Stimulated activated CD8-positive, alpha-beta memory T cell treated with anti-CD3 and anti-CD28 coated beads, Interleukin-7, amount 100 ng/mL, for 48 hours (primary cell): Measurements from ENCODE around the gene MYL5.
"Not testable (repeated sequence)": the region's sequence is repeated elsewhere in the genome, so short reads cannot be mapped to it uniquely, and the experiment has no call there.

ENCODE experiments used
- DNase-seq, 2 donors: peaks; one replicate each; pipeline ENCODE4 v3.0.0-alpha.2; 2020; ENCODE audit warnings: low read depth in 1 of 2; ENCODE audit errors: extremely low read depth in 1 of 2

Gene MYL5

DNA sequence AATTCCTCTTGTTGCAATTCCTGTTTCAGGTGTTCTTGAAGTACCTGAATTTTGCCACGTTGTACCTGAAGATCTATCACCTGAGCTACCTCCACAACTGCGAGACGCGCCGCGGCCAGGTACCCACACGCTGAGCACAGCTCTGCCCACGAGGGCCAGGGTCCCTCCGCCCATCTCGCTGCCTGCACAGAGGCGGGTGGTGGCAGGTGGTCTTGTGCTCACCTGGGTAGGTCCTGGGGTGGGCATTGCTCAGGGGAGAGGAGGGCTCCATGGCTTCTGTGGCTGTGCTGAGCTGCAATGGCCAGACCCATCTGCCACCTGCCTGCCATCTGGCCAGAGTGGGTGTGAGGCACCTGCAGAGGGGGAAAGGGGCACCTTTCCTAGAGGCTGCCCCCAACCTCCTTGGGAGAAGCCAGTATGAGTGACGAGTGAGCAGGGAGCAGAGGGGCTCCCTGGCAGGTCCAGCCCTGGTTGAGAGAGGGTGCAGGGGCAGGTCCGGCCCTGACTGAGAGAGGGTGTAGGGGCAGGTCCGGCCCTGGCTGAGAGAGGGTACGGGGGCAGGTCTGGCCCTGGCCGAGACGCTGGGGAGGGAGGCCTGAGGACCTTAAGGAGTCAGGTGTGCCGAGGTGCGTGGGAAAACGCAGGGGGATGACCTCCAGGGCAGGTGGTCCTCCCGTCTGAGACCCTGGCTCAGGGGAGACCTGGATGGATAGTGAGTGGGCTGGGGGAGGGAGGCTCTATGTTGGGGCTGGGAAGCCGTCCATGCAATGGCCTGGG, 38.3 kb upstream of the MYL5 start:
- DNase-seq = no peak

DNA sequence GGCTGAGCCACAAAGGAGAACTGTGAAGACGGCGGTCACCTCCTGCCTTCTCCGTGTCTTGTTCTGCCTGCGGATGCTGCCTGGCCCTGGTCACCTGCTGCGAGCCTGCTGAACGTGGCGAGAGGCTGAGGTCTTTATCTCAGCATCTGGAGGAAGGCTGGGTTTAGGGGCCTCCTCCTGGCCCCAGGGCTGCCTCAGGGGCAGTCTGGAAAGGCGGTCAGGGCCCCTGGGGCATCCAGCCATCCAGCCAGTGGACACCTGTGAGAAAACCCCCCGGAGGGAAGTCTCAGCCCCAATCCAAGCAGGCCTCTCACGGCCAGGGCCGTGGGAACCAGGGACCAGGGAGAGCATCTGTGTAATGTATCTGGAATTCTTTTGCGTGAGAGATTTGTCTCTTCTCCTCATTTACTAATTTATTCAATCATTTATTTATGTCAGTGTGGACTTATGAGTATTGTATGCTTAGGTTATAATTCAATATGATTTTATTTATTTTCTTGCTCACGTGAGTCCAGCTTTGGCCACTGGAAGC, 37.6 kb upstream of the MYL5 start:
- no peak for DNase-seq

DNA sequence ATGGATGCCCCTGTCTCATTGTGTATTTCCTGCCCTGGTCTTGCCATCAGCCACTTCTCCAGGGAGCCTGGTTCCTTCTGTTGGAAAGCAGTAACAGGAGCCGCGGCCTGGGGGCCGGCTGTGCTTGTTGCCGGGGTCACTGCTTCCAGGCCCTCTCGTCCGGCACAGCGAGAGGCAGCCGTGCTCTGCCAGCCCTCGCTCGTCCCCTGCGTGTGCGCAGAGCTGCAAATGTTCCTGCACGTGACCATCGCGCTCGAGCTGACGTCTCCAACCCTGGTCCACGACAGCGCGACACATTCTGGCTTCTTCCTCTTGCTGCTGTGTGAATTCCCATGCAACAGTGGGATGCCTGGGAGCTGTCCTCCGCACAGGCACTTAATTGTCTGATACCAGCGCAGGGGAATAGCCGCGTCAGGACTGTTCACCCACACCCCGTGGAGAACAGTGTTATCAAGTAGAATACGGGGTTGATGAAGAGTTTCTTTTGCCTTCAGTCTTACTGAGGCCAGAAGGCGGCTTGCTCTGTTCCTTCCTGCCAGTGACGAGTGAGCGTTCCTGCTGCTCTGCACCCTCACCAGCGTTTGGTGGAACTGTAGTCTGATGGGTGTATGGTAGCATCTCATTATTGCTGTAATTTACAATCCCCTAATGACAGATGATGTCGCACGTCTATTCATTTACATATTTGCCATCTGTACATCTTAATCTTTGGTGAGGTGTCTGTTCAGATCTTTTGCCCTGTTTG, 36.6 kb upstream of the MYL5 start:
- DNase-seq = no peak

DNA sequence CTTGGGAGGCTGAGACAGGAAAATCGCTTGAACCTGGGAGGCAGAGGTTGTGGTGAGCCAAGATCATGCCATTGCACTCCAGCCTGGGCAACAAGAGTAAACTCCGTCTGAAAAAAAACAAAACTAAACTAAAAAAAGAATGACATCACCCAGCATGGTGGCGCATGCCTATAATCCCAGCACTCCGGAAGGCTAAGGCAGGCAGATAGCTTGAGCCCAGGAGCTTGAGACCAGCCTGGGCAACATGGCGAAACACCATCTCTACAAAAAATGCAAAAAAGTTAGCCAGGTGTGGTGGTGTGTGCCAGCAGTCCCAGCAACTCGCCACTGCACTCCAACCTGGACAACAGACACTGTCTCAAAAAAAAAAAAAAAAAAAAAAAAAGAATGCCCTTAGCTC, 32.0 kb upstream of the MYL5 start:
- not testable (repeated sequence) for DNase-seq

DNA sequence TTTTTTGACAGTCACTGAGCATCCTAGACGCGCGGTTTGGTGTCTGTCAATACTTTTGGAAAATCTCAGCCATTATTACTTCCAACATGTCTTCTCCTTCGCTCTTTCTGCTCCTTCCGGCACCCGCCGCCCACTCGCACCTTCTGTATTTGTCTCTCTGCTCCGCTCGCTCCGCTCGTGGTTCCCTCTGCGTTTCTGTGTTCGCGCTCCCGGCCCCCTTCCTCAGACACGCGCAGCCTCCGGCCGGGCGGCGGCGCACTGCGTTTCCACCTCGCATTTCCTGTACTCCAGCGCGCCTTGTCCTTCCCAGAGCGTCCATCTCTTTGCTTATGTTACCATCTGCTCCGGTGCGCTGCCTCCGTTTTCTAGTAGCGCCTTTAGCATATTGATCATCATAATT, 27.9 kb upstream of the MYL5 start:
- peak in 1 of 2 donors; percentile 23 for DNase-seq

DNA sequence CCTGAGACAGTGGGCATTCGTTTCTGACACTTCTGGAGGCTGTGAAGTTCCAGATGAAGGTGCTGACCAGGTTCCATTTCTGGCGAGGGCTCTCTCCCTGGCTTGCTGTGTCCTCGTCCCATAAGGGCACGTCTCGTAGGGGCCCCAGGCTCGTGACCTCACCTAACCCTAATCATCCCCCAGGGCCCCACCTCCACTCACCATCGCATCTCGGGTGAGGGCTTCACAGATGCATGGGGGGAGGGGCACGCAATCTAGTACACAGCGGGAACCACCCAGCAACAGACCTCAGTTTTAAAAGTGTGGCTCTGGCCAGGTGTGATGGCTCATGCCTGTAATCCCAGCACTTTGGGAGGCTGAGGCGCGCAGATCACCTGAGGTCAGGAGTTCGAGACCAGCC, 26.9 kb upstream of the MYL5 start:
- DNase-seq = no peak

DNA sequence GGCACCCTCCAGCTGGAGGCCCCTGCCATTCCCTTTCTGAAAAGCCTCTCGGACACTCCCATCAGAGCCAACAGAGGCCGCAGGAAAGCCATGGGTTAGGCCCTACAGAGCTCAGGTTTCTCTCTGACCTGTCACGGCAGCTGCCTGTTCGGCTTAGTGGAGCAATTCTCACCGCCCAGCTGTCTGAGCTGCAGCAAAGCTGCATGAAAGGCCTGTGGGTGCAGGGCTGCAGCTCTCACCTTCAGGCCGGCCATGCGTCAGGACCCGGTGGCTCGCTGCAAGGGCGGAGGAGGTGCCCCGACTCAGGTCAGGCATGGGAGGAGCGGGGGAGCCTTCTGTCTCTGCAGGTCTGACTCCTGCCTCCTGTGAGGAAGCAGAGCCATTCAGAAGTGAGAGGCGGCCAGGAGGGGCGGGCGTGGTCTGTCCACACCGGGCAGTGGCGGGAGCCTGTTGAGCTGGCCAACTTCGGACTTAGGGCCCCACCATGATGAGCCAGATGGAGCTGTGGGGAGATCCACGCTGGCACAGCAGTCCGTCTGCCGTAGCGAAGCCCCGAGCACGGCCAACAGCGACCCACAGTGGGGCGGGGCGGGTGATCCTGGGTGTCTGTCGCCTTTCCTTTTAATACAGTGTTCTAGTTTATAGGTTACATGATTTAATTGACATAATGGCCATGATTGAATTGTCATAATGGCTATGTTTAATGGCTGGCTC, 25.6 kb upstream of the MYL5 start:
- DNase-seq = no peak

DNA sequence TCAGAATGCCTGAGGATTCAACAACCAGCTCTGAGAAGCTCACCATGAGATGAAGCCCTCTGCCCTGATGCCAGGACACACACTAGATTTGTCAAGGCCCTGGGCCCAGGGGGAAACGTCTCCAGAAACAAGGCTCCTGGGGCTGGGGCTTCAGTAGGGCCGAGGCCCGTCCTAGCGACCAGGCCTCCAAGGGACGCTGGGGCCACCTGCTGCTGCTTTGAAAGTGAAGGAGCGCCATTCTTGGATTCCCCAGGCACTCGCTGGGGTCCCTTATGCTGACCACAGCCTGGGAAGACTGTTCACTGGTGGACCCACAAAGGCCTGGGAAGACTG, 25.1 kb upstream of the MYL5 start:
- DNase-seq = no peak

DNA sequence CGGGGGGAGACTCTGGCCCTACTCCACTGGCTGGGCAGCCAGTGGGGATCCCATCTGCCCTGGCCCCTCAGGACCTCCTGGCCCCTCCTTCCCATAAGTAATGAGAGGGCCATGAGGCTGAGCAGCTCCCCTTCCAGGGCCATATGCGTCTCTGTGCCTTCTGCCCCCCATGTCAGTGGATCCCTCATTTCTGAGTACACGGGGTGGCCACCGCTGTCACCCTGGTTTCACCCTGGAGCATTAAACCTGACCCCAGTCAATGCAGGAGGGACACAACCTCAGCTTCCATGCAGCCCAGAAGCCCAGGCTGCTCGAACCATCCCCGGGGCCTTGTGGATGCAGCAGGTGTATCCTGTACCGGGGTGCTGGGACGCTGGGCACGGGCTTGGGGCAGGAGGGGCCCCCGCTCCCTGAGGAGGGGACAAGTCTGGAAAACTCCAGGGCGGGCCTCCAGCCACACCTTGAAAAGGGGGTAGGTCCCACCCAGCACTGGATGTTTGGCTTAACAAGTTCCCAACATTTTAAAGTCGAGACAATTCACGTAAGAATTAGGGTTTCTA, 24.5 kb upstream of the MYL5 start:
- no peak for DNase-seq

DNA sequence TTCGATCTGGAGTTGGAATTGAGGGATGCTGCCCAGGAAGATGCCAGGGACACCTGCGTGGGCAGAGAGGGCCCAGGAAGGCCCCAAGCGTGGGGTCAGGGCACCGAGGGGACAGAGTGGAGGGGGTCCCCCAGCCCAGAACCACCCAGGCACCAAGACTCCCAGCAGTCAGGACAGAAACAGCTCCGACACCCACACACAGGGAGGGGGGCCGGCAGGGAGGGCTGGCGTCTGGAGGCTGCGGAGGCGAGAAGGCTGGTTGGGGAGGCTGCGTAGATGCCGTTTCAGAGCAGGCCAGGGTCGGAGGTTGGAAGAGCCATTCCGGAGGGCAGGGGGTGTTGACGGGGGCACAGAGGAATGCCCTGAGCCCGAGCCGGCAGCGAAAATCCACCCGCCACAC, 23.9 kb upstream of the MYL5 start:
- DNase-seq = no peak

DNA sequence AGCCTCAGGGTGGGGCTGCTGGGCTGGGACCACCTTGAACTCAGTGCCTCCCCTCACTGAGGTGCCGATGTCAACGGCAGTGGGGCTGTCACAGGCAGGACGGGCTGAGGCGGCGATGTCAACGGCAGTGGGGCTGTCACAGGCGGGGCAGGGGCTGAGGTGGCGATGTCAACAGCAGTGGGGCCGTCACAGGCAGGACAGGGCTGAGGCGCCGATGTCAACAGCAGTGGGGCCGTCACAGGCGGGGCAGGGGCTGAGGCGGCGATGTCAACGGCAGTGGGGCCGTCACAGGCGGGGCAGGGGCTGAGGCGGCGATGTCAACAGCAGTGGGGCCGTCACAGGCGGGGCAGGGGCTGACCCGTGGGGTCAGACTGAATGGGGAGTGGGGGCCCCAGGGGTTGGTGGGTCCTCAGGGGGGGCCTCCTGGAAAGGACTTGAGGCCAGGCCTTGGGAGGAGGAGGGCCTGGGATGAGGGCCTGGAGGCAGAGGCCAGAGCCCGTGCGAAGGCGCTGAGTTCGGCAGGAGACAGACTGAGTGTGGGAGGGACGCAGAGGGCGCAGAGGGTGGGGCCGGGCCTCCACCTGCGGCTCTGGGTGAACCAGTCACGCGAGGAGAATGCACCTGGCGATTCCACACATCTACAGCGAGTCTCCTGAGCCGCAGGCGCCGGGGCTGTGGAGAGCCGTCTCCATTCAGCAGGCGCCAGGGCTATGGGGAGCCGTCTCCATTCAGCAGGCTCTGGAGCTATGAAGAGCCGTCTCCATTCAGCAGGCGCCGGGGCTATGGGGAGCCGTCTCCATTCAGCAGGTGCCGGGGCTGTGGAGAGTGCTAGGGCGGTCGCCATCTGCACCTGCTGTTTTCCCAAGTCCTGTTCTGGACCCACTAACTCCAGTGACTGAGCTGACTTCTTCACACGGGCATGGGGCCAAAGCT, 23.1 kb upstream of the MYL5 start:
- DNase-seq = no peak

DNA sequence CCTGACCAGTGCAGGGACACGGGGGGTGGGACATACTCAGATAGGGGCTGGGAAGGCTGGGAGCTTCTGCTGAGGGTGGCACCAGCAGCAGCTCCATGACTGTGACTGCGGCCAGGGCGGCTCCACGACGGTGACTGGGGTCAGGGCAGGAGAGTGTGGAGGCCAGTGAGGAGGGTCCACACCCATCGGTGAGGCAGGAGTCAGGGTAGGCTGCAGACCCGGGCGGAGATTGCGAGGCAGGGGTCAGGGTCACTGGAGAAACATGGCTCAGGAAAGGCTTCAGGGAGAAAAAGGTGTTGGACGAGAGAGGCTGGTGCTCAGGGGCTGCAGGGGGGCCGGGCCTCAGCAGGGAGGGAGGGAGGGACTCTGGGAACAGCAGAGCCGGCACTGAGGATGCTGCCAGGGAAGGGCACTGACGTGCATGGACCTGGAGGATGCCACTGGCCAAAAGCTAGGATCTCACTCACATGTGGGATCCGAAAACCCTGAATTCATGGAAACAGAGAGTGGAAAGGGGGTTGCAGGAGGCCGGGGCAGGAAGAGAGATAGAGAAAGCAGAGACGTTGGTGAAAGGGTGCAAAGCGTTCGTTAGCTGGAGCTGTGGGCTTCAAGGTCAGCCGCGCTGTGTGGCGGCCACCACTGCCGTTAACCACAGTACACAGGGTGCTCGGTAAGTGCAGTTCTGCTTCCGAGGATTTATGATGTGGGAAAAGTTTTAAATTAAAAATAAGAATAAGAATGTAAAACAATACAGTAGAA, 22.3 kb upstream of the MYL5 start:
- no peak for DNase-seq

DNA sequence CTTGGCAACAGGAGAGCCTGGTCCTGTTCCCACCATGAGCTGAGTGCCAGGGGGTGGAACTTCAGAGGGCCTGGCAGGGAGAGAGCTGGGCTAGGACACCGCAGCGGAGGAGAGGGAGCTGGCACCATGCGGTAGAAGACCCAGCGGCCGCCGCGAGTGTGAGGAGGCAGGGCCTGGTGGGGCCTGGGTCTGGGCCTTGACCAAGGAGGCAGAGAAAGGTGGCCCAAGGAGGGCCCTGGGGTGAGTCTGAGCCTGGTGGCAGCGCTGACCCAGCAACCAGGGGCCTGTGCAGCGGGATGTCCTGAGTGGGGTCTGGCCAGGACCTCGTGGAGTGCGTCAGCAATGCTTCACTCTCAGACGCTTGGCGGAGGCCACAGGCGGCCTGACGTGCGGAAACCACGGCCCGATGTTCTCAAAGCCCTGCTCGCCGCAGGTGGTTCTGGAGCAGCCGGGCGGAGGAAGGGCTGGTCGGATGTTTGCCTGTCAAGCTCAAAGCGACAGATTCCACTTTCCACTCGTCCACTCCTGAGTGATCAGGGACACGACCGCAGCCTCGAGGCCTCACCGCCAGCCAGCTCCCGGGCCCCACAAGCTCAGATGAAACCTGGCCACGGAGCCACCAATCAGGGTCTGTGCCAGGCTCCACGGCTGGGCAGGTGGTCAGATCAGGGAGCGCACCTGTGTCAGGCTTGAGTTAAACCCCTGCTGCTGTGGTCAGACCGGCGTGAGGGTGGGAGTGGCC, 21.1 kb upstream of the MYL5 start:
- DNase-seq = no peak

DNA sequence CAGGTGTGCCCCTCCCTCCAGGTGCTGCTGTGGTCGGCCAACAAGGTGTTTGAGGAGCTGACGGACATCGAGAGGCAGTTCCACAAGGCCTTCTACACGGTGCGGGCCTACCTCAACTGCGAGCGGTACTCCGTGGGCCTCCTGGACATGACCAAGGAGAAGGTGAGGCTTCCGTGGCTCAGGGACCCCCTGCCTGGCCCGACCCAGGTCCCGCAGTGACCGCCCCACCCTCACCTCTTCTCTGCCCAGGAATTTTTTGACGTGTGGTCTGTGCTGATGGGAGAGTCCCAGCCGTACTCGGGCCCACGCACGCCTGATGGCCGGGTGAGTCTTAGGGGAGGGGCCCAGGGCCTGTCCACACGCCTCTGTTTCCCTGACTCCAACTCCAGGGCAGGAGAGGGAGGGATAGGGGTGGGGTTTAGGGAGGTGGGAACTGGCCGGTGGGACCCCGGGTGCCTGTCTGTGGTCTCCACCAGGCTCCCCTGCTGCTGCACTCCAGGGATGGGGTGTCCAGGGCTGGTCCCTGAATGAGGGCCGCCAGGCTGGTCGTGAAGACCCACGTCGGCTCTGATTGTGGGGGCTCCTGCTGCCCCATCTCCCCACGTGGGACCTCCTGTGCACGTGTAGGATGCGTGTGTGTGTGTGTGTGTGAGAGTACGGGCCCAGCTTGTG, 20.4 kb upstream of the MYL5 start:
- DNase-seq = no peak

DNA sequence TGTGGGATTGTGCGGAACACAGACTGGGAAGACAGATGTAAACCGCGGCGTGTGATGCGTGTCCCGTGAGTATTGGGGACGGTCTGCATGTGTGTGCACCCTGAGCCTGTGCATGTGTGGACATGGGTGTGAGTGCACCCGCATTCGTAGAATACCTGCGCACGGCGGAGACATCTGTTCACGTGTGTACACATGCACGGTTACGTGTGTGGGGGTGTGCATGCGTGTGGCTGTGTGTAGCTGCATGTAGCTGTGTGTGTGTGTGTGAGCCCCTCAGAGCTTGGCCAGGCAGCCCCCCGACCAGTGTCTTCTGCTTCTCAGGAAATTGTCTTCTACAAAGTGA, 19.9 kb upstream of the MYL5 start:
- no peak for DNase-seq

DNA sequence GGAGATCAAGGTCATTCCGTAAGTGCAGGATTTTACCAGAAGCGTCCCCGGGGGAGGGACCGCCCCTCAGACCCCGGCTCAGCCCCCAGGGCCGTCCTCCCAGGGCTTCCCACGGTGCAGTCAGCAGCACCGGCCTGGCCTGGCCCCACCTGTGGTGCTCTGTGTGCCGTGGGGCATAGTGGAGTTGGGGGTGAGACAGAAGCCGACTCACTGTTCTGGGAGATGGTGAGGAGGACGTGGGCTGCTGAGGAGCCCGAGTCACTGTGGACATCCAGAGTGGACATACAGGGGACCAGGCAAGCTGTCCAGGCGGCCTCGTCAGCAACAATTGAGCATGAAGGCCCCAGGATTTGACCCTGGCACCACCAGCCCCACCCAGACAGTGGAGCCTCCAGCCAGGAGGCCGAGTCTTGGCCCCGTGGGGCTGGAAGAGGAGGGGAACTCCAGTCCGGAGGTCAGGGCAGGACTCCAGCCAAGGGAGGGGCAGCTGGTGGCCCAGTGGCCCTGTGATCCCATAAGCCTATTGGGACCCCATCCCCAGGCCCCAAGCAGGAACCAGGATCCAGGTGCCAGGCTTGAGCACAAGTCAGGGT, 19.4 kb upstream of the MYL5 start:
- DNase-seq = no peak

DNA sequence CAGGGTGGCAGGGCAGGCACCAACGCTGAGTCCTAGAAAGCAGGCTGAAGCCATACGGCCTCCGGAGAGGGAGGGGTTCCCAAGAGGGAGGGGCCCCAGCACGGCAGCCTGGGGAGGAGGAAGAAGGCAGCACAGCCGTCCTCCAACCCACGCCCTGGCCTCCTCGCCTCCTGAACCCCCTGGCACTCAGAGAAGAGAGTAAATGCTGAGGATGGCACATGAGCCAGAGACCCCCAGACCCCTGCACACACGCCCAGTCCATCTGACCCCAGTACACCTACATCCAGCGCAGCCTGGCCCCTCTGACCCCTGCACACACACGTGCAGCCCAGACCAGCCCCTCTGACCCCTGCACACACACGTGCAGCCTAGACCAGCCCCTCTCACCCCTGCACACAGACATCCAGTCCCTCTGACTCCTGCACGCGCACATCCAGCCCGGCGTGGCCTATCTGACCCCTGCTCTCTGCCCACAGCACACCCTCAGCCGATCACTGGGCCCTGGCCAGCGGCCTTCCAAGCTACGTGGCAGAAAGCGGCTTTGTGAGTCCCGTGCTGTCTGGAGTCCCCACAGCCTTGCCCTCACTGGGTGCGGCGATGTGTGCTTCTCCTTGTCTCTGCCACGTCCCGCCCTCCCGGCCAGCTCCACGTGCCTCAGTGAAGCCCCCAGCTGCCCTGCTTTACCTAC, 18.7 kb upstream of the MYL5 start:
- DNase-seq = no peak
